ENCODE data around the gene NOTCH3. TPM values are rescaled to one million over a fixed set of nuclear protein-coding genes. Genes with fewer than 3 reads are reported as not detected.

Gene NOTCH3
- total and polyA plus RNA-seq, 2 experiments from 2014 or later: 25.2 to 34.8 TPM

DNA sequence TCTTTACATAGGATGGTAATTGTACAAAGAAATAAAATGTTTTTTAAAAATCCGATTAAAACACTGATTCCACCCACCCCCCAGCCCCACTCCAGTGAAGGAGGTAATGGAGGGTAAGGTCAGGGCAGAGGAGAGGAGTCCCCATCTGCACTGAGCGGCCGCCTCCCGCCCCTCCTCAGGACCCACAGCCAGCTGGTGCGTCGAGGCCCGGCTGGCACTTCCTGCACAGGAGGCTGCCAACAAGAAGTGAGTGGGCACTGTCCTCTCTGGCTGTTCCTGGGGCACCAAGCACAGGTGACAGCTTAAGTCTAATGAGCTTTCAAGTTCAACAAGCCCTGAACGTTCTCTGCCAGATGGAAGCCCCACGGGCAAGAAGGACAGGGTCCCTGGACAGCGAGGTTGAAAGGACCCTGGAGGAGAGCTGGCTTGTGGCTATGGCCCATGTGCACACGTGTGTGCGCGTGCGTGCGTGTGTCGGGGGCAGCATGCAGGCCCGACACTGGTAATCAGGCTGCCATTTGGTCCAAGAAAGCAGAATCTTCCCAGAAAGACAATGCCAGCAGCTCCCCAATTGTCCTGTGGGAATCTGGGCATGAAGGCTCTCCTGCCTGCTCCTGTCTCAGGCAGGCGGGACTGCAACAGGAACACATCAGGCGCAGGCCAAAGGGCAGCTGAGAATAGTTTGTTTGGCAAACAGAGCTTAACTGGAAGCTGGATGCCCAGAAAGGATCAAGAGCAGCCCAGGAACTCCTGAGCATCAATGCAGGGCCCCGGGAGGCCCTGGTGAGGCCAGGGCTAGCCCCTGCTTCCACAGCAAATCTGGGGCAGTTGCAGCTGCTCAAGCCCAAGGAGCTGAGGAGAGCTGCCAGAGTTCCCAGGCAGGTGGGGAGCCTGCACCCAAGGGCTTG lies 46.6 kb upstream of the NOTCH3 start:
- no peaks in the 10 kb centered on the region for H3K36me3 ChIP-seq (replicated peaks; ENCODE audit: insufficient read depth, low read depth)
- peak overlapping the region; percentile 51 for H3K4me2 ChIP-seq
- H3K27me3 ChIP-seq: no peaks in the 10 kb centered on the region
- H4K20me1 ChIP-seq (ENCODE audit: insufficient read depth, poor library complexity, severe bottlenecking): peaks cover 53% of the 10 kb centered on the region
- H3K79me2 ChIP-seq: peaks cover 66% of the 10 kb centered on the region
- no peak for TF ChIP-seq EZH2 (IDR thresholded peaks at IDR 0.05; ENCODE audit: borderline replicate concordance)
- TF ChIP-seq, protein P1, sequence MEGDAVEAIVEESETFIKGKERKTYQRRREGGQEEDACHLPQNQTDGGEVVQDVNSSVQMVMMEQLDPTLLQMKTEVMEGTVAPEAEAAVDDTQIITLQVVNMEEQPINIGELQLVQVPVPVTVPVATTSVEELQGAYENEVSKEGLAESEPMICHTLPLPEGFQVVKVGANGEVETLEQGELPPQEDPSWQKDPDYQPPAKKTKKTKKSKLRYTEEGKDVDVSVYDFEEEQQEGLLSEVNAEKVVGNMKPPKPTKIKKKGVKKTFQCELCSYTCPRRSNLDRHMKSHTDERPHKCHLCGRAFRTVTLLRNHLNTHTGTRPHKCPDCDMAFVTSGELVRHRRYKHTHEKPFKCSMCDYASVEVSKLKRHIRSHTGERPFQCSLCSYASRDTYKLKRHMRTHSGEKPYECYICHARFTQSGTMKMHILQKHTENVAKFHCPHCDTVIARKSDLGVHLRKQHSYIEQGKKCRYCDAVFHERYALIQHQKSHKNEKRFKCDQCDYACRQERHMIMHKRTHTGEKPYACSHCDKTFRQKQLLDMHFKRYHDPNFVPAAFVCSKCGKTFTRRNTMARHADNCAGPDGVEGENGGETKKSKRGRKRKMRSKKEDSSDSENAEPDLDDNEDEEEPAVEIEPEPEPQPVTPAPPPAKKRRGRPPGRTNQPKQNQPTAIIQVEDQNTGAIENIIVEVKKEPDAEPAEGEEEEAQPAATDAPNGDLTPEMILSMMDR (IDR thresholded peaks at IDR 0.05; ENCODE audit: poor library complexity): no peak
- TF ChIP-seq EZH2phosphoT487 (IDR thresholded peaks at IDR 0.05; ENCODE audit: low read depth, severe bottlenecking, unreplicated experiment): no peak
- DNase-seq (ENCODE audit: low spot score): no peak
- peaks cover 48% of the 10 kb centered on the region for H3K4me1 ChIP-seq (ENCODE audit: insufficient read depth)
- peak overlapping the region; percentile 80 for H3K27ac ChIP-seq
- no peaks in the 10 kb centered on the region for H3K9me3 ChIP-seq (ENCODE audit: low read depth)
- 89% methylated on average over 20 of the region's 20 CpGs for WGBS (ENCODE audit: low lambda C conversion rate, missing lambda C conversion rate)
- H3K9me2 ChIP-seq (replicated peaks; ENCODE audit: insufficient read depth): no peaks in the 10 kb centered on the region
- H3K4me3 ChIP-seq: no peak overlapping the region
- no peak overlapping the region for H2AFZ ChIP-seq

GRCh38 chr19:15246198-15246481 lies 45.3 kb upstream of the NOTCH3 start:
- Histone ChIP-seq H3K9me3 (ENCODE audit: low read depth) (no peaks in the 10 kb centered on the region), H3K79me2 (peaks cover 63% of the 10 kb centered on the region), H3K27me3 (no peaks in the 10 kb centered on the region), H3K36me3 (replicated peaks; ENCODE audit: insufficient read depth, low read depth) (no peaks in the 10 kb centered on the region), H3K9me2 (replicated peaks; ENCODE audit: insufficient read depth) (no peaks in the 10 kb centered on the region), H3K4me1 (ENCODE audit: insufficient read depth) (peaks cover 39% of the 10 kb centered on the region), H3K27ac (no peak overlapping the region), H3K4me3 (no peak overlapping the region), H3K4me2 (no peak overlapping the region), H4K20me1 (ENCODE audit: insufficient read depth, poor library complexity, severe bottlenecking) (peaks cover 43% of the 10 kb centered on the region), H2AFZ (no peak overlapping the region)
- TF ChIP-seq EZH2phosphoT487 (IDR thresholded peaks at IDR 0.05; ENCODE audit: low read depth, severe bottlenecking, unreplicated experiment) (no peak), EZH2 (IDR thresholded peaks at IDR 0.05; ENCODE audit: borderline replicate concordance) (no peak)
- TF ChIP-seq, protein P1 (IDR thresholded peaks at IDR 0.05; ENCODE audit: poor library complexity): no peak
- WGBS (ENCODE audit: low lambda C conversion rate, missing lambda C conversion rate): 97% methylated on average over 5 of the region's 5 CpGs
- DNase-seq (ENCODE audit: low spot score): no peak

DNA sequence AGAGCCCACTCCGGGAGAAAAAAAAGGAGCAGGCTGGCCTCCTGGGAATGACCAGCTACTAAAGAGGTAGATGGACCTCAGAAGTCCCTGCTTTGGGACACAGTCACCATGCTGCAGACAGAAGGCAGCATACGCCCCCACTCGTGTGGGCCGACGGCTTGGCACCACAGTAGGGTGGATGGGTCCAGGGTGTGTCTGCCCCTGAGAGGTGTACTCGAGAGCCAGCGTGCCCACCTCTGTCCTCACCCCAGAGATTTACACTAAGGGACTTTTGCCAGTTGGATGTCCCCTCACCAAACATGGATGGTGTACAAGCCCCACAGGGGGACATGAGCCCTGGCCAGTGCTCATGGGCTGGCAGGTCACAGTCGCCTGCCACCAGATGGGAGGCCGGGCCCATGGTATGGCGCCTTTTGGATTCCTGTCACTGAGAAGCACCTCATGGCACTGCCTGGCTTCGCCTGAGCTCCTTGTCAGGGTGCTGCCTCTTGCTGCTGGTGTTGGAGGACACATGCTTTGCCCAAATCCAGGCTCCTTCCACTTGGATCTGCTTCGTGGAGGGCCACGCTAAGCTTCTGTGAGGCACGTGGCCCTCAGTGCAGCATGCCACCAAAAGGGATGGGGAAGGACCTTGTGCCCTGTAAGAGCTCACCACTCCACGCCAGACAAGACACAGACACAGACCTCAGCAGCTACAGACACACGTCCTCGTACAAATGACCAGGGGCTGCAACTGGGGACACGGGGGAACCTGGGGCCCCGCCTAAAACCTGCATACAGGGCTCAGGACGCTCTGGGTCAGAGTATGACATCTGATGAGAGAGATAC lies 44.8 kb upstream of the NOTCH3 start:
- no peaks in the 10 kb centered on the region for H3K27me3 ChIP-seq
- no peak overlapping the region for H2AFZ ChIP-seq
- H3K9me2 ChIP-seq (replicated peaks; ENCODE audit: insufficient read depth): no peaks in the 10 kb centered on the region
- no peak overlapping the region for H3K4me3 ChIP-seq
- H3K4me1 ChIP-seq (ENCODE audit: insufficient read depth): peaks cover 34% of the 10 kb centered on the region
- H3K79me2 ChIP-seq: peaks cover 57% of the 10 kb centered on the region
- no peaks in the 10 kb centered on the region for H3K36me3 ChIP-seq (replicated peaks; ENCODE audit: insufficient read depth, low read depth)
- H3K4me2 ChIP-seq: no peak overlapping the region
- no peak for DNase-seq (ENCODE audit: low spot score)
- H4K20me1 ChIP-seq (ENCODE audit: insufficient read depth, poor library complexity, severe bottlenecking): peaks cover 37% of the 10 kb centered on the region
- no peak overlapping the region for H3K27ac ChIP-seq
- H3K9me3 ChIP-seq (ENCODE audit: low read depth): no peaks in the 10 kb centered on the region
- WGBS (ENCODE audit: low lambda C conversion rate, missing lambda C conversion rate): 95% methylated on average over 20 of the region's 20 CpGs
- TF ChIP-seq, protein P1 (IDR thresholded peaks at IDR 0.05; ENCODE audit: poor library complexity): no peak
- TF ChIP-seq EZH2phosphoT487 (IDR thresholded peaks at IDR 0.05; ENCODE audit: low read depth, severe bottlenecking, unreplicated experiment): no peak
- no peak for TF ChIP-seq EZH2 (IDR thresholded peaks at IDR 0.05; ENCODE audit: borderline replicate concordance)
